ENCODE data around the gene MCUB. TPM values are rescaled to one million over a fixed set of nuclear protein-coding genes. Genes with fewer than 3 reads are reported as not detected.
"Not testable (repeated sequence)": the region's sequence is repeated elsewhere in the genome, so short reads cannot be mapped to it uniquely, and the experiment has no call there.

Gene MCUB
- total RNA-seq, 5 donors from 2014 or later (not counting 1 experiment from before 2014, with no cell fraction given) = 88.9 to 139 (median 122) TPM

DNA sequence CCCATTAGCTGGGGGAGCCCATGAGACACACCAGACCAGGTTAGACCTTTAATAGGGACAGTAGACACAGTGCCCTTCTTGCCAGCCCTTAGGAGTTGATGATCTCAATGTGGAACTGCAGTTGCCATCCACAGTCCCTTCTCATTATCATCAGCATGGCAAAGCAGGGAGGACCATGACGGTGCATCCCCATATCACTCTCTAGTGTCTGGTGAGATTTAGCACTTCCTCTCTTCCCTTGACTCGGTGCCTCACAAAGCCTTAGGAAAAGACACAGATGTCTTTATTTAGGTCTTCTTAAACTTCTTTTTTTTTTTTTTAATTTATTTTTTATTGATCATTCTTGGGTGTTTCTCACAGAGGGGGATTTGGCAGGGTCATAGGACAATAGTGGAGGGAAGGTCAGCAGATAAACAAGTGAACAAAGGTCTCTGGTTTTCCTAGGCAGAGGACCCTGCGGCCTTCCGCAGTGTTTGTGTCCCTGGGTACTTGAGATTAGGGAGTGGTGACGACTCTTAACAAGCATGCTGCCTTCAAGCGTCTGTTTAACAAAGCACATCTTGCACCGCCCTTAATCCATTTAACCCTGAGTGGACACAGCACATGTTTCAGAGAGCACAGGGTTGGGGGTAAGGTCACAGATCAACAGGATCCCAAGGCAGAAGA, 36.5 kb downstream of the MCUB start:
- no CpG with 5 or more reads among the region's 7 CpGs for WGBS (ENCODE audit: insufficient coverage)
- H3K9me3 Mint-ChIP-seq; H3K27ac ChIP-seq (ENCODE audit: low read length); CTCF ChIA-PET; H3K4me3 Mint-ChIP-seq; H3K4me1 ChIP-seq (ENCODE audit: control insufficient read depth in 1 of 2, extremely low read depth in 1 of 2, insufficient read depth in 2 of 2, low read length in 2 of 2); H3K36me3 ChIP-seq (ENCODE audit: control insufficient read depth in 2 of 2, extremely low read depth in 1 of 2, insufficient read depth in 1 of 2, low read length in 1 of 2); H3K27me3 ChIP-seq (replicated peaks in 1 of 2; ENCODE audit: control insufficient read depth in 2 of 2, extremely low read depth in 1 of 2, insufficient read depth in 2 of 2, low read length in 1 of 2); H3K27me3 Mint-ChIP-seq; H3K27ac Mint-ChIP-seq; POLR2A ChIA-PET; H3K4me3 ChIP-seq (ENCODE audit: control insufficient read depth in 1 of 2, extremely low read depth in 1 of 2, low read length in 1 of 2); H3K9me3 ChIP-seq; ATAC-seq (replicated peaks in 1 of 4); DNase-seq: not testable (repeated sequence)
- H3K4me1 Mint-ChIP-seq = peaks cover 38 to 48% (median 48%) of the 10 kb centered on the region in 3 donors
- H3K36me3 Mint-ChIP-seq = peaks cover 18% of the 10 kb centered on the region

DNA sequence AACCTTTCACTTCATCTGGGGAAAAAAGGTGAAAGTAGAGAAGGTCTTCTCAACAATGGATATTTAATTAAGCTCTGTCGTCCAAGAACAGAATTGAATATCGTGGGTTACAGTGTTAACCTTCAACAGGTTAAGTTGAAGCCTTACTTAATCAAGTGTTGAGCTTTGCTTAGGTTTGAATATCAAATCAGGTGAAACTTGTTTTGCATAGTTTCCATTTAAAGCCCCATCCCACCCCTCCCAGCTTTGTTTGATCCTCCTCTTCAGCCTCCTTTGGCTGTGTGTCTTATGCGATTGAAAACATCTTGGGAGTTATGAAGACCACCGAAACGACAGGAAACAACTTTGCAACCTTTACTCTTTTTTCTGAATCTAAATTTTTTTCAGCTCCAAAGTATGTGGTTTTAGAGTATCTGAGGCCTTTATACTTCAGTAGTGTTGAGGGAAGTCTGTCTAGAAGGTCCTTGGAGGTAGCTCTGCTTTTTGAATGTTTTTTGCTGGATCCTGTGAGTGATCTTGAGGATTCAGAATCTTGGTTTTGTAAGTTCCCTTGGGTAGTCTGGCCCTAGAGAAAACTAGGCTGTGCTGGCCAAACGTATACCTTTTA, 39.1 kb downstream of the MCUB start:
- ChIA-PET CTCF (interaction anchor here (0.6 to 1.0 kb wide), 6 partner anchors 11 to 968 kb away, joined by 3 to 7 read pairs (median 4); no protein-coding TSS in a partner anchor), POLR2A (interaction anchor here (0.6 to 1.1 kb wide), 4 partner anchors 10 to 22 kb away, joined by 3 to 6 read pairs (median 3); no protein-coding TSS in a partner anchor)
- Histone ChIP-seq H3K4me3 (ENCODE audit: control insufficient read depth in 1 of 2, extremely low read depth in 1 of 2, low read length in 1 of 2) (no peak overlapping the region), H3K4me1 (ENCODE audit: control insufficient read depth in 1 of 2, extremely low read depth in 1 of 2, insufficient read depth in 2 of 2, low read length in 2 of 2) (peaks cover 5 to 6% of the 10 kb centered on the region in 2 experiments), H3K9me3 (no peaks in the 10 kb centered on the region), H3K27me3 (replicated peaks in 1 of 2; ENCODE audit: control insufficient read depth in 2 of 2, extremely low read depth in 1 of 2, insufficient read depth in 2 of 2, low read length in 1 of 2) (no peaks in the 10 kb centered on the region), H3K36me3 (ENCODE audit: control insufficient read depth in 2 of 2, extremely low read depth in 1 of 2, insufficient read depth in 1 of 2, low read length in 1 of 2) (no peaks in the 10 kb centered on the region), H3K27ac (ENCODE audit: low read length) (peak overlapping the region; percentile 25)
- ATAC-seq (replicated peaks in 1 of 4) (peak in 3 of 4 experiments; percentile 23 to 70 (median 57)), DNase-seq (peak in 1 of 35 experiments; percentile 30)
- H3K9me3 Mint-ChIP-seq = peaks cover 0 to 17% (median 1%) of the 10 kb centered on the region in 3 donors
- no CpG with 5 or more reads among the region's 6 CpGs for WGBS (ENCODE audit: insufficient coverage)
- peaks cover 38% of the 10 kb centered on the region for H3K36me3 Mint-ChIP-seq
- no peaks in the 10 kb centered on the region for H3K27me3 Mint-ChIP-seq
- H3K27ac Mint-ChIP-seq = peak overlapping the region; percentile 76 to 82
- H3K4me3 Mint-ChIP-seq = peak overlapping the region in 1 of 3 donors; percentile 52
- peaks cover 38 to 44% (median 41%) of the 10 kb centered on the region in 3 donors for H3K4me1 Mint-ChIP-seq

DNA sequence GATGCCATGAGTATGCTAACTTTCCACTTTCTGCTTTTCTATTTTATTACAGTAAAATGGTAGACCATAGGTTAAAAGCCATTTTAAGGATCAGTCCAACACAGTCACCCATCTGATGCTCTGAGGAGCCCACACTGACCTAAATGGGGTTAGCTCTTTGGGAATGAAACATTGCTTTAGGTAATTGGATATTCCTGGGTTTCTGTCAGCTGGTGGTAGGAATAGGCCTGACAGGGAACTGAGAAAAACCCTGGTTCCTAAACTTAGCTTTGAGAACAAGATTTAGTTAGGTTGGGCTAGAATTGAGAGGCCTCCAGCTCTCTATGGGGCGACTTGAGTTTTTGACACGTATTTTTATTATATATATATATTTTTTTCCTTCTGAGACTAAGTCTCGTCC, 40.4 kb downstream of the MCUB start:
- Histone ChIP-seq H3K36me3 (ENCODE audit: control insufficient read depth in 2 of 2, extremely low read depth in 1 of 2, insufficient read depth in 1 of 2, low read length in 1 of 2) (no peaks in the 10 kb centered on the region), H3K27me3 (replicated peaks in 1 of 2; ENCODE audit: control insufficient read depth in 2 of 2, extremely low read depth in 1 of 2, insufficient read depth in 2 of 2, low read length in 1 of 2) (no peaks in the 10 kb centered on the region), H3K4me1 (ENCODE audit: control insufficient read depth in 1 of 2, extremely low read depth in 1 of 2, insufficient read depth in 2 of 2, low read length in 2 of 2) (peaks cover 5 to 6% of the 10 kb centered on the region in 2 experiments), H3K9me3 (no peaks in the 10 kb centered on the region), H3K27ac (ENCODE audit: low read length) (no peak overlapping the region), H3K4me3 (ENCODE audit: control insufficient read depth in 1 of 2, extremely low read depth in 1 of 2, low read length in 1 of 2) (no peak overlapping the region)
- Mint-ChIP-seq H3K36me3 (peaks cover 50% of the 10 kb centered on the region), H3K4me1 (peaks cover 43 to 52% (median 51%) of the 10 kb centered on the region in 3 donors), H3K4me3 (peak overlapping the region in 1 of 3 donors; percentile 28), H3K9me3 (peaks cover 0 to 17% (median 1%) of the 10 kb centered on the region in 3 donors), H3K27ac (peak overlapping the region; percentile 15 to 39), H3K27me3 (no peaks in the 10 kb centered on the region)
- POLR2A ChIA-PET = interaction anchor here (0.5 to 0.7 kb wide), 3 partner anchors 21 to 48 kb away, joined by 3 to 11 read pairs (median 3); no protein-coding TSS in a partner anchor
- WGBS (ENCODE audit: insufficient coverage) = no CpG with 5 or more reads among the region's 3 CpGs
- CTCF ChIA-PET = interaction anchor here in 1 of 2 donors (0.6 kb wide), 1 partner anchor 453 kb away, joined by 9 read pairs; no protein-coding TSS in a partner anchor
- no peak for ATAC-seq (replicated peaks in 1 of 4)
- no peak for DNase-seq

DNA sequence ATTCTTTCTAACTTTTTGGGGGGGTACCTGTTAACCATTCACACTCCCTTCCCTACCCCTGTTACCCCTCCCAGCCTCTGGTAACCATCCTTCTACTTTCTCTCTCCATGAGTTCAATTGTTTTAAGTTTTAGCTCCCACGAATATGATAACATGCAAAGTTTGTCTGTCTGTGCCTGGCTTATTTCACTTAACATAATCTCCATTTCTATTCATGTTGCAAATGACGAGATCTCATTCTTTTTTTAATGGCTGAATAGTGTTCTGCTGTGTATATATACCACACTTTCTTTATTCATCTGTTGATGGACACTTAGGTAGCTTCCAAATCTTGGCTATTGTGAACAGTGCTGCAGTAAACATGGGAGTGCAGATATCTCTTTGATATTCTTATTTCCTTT, 41.3 kb downstream of the MCUB start:
- 100% methylated on average over 1 of the region's 2 CpGs for WGBS (ENCODE audit: insufficient coverage)

DNA sequence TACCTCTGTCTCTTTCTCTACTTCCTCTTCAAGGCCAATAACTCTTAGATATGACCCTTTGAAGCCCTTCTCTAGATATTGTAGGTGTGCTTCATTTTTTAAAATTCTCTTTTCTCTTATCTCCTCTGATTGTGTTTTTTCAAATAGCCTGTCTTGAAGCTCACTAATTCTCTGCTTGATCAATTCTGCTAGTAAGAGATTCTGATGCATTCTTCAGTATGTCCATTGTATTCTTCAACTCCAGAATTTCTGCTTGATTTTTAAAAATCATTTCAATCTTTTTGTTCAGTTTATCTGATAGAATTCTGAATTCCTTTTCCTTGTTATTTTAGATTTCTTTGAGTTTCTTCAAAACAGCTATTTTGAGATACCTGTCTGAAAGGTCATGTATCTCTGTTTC, 47.9 kb downstream of the MCUB start:
- Histone ChIP-seq H3K9me3 (no peaks in the 10 kb centered on the region), H3K27me3 (replicated peaks in 1 of 2; ENCODE audit: control insufficient read depth in 2 of 2, extremely low read depth in 1 of 2, insufficient read depth in 2 of 2, low read length in 1 of 2) (no peaks in the 10 kb centered on the region), H3K36me3 (ENCODE audit: control insufficient read depth in 2 of 2, extremely low read depth in 1 of 2, insufficient read depth in 1 of 2, low read length in 1 of 2) (peaks cover 8 to 11% of the 10 kb centered on the region in 2 donors), H3K4me3 (ENCODE audit: control insufficient read depth in 1 of 2, extremely low read depth in 1 of 2, low read length in 1 of 2) (no peak overlapping the region), H3K4me1 (ENCODE audit: control insufficient read depth in 1 of 2, extremely low read depth in 1 of 2, insufficient read depth in 2 of 2, low read length in 2 of 2) (peaks cover 0 to 24% of the 10 kb centered on the region in 2 experiments), H3K27ac (ENCODE audit: low read length) (no peak overlapping the region)
- DNase-seq (no peak), ATAC-seq (replicated peaks in 1 of 4) (no peak)
- ChIA-PET POLR2A (interaction anchor here in 1 of 2 donors (0.6 to 0.7 kb wide), 2 partner anchors 14 to 173 kb away, joined by 3 read pairs; no protein-coding TSS in a partner anchor), CTCF (no interaction called here)
- peaks cover 75% of the 10 kb centered on the region for H3K36me3 Mint-ChIP-seq
- peak overlapping the region in 1 of 3 donors; percentile 49 for H3K4me3 Mint-ChIP-seq
- no peak overlapping the region for H3K27ac Mint-ChIP-seq
- no peaks in the 10 kb centered on the region for H3K27me3 Mint-ChIP-seq
- peaks cover 12 to 22% (median 15%) of the 10 kb centered on the region in 3 donors for H3K9me3 Mint-ChIP-seq
- H3K4me1 Mint-ChIP-seq = peaks cover 73 to 79% (median 77%) of the 10 kb centered on the region in 3 donors

More for the DNA sequence above, 41.3 kb downstream of the MCUB start:
- peaks cover 6 to 7% of the 10 kb centered on the region in 2 experiments for H3K4me1 ChIP-seq (ENCODE audit: control insufficient read depth in 1 of 2, extremely low read depth in 1 of 2, insufficient read depth in 2 of 2, low read length in 2 of 2)
- H3K27me3 Mint-ChIP-seq = no peaks in the 10 kb centered on the region
- no peaks in the 10 kb centered on the region for H3K36me3 ChIP-seq (ENCODE audit: control insufficient read depth in 2 of 2, extremely low read depth in 1 of 2, insufficient read depth in 1 of 2, low read length in 1 of 2)
- peaks cover 56% of the 10 kb centered on the region for H3K36me3 Mint-ChIP-seq
- DNase-seq (no peak), ATAC-seq (replicated peaks in 1 of 4) (no peak)
- ChIA-PET POLR2A (interaction anchor here in 1 of 2 donors (0.5 kb wide), 1 partner anchor 26 kb away, joined by 4 read pairs; no protein-coding TSS in a partner anchor), CTCF (interaction anchor here in 1 of 2 donors (0.6 kb wide), 1 partner anchor 47 kb away, joined by 3 read pairs; no protein-coding TSS in a partner anchor)
- H3K27me3 ChIP-seq (replicated peaks in 1 of 2; ENCODE audit: control insufficient read depth in 2 of 2, extremely low read depth in 1 of 2, insufficient read depth in 2 of 2, low read length in 1 of 2) = no peaks in the 10 kb centered on the region
- H3K9me3 Mint-ChIP-seq = peaks cover 2 to 24% (median 5%) of the 10 kb centered on the region in 3 donors
- no peaks in the 10 kb centered on the region for H3K9me3 ChIP-seq
- H3K4me1 Mint-ChIP-seq = peaks cover 52 to 60% (median 59%) of the 10 kb centered on the region in 3 donors
- no peak overlapping the region for H3K4me3 Mint-ChIP-seq
- H3K27ac Mint-ChIP-seq = peak overlapping the region; percentile 7 to 9
- H3K27ac ChIP-seq (ENCODE audit: low read length) = no peak overlapping the region
- H3K4me3 ChIP-seq (ENCODE audit: control insufficient read depth in 1 of 2, extremely low read depth in 1 of 2, low read length in 1 of 2) = no peak overlapping the region

DNA sequence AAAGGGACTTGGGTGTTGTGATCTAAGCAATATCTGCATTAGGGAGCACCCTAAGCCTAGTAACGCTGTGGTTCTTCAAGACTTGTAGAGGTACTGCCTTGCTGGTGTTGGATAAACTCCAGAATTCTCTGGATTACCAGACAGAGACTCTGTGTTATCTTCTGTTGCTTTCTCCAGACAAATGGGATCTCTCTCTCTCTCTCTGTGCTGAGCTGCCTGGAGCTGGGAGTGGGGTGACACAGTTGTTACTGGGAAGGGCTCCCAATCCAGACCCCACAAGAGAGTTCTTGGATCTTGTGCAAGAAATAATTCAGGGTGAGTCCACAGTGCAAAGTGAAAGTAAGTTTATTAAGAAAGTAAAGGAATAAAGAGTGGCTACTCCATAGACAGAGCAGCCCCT, 48.8 kb downstream of the MCUB start:
- H3K4me3 Mint-ChIP-seq = peak overlapping the region in 2 of 3 donors; percentile 49 to 50
- no peak for ATAC-seq (replicated peaks in 1 of 4)
- Histone ChIP-seq H3K27ac (ENCODE audit: low read length) (no peak overlapping the region), H3K9me3 (no peaks in the 10 kb centered on the region), H3K27me3 (replicated peaks in 1 of 2; ENCODE audit: control insufficient read depth in 2 of 2, extremely low read depth in 1 of 2, insufficient read depth in 2 of 2, low read length in 1 of 2) (no peaks in the 10 kb centered on the region), H3K4me3 (ENCODE audit: control insufficient read depth in 1 of 2, extremely low read depth in 1 of 2, low read length in 1 of 2) (no peak overlapping the region), H3K4me1 (ENCODE audit: control insufficient read depth in 1 of 2, extremely low read depth in 1 of 2, insufficient read depth in 2 of 2, low read length in 2 of 2) (peaks cover 0 to 24% of the 10 kb centered on the region in 2 experiments), H3K36me3 (ENCODE audit: control insufficient read depth in 2 of 2, extremely low read depth in 1 of 2, insufficient read depth in 1 of 2, low read length in 1 of 2) (peaks cover 8 to 11% of the 10 kb centered on the region in 2 donors)
- H3K36me3 Mint-ChIP-seq = peaks cover 78% of the 10 kb centered on the region
- peaks cover 78 to 87% (median 84%) of the 10 kb centered on the region in 3 donors for H3K4me1 Mint-ChIP-seq
- peak overlapping the region; percentile 70 to 79 for H3K27ac Mint-ChIP-seq
- CTCF ChIA-PET = no interaction called here
- H3K9me3 Mint-ChIP-seq = peaks cover 12 to 21% (median 15%) of the 10 kb centered on the region in 3 donors
- 80% methylated on average over 1 of the region's 1 CpG for WGBS (ENCODE audit: insufficient coverage)
- no peak for DNase-seq
- no peaks in the 10 kb centered on the region for H3K27me3 Mint-ChIP-seq
- POLR2A ChIA-PET = interaction anchor here in 1 of 2 donors (0.6 kb wide), 1 partner anchor 96 kb away, joined by 4 read pairs; no protein-coding TSS in a partner anchor
